ENCODE measurements around the gene RNASE1. TPM values are rescaled to one million over a fixed set of nuclear protein-coding genes. Genes with fewer than 3 reads are reported as not detected.

RNASE1 gene
- total RNA-seq, 4 donors from 2014 or later: 999 to 1,585 (median 1,253) TPM

- ATAC-seq (ENCODE audit: low FRiP score) (no peak), DNase-seq (ENCODE audit: low spot score) (no peak)
- TF ChIP-seq CTCF (IDR thresholded peaks at IDR 0.05): no peak
Measured at GRCh38 chr14:20790464-20791116, 12.1 kb downstream of the RNASE1 start.

- DNase-seq (ENCODE audit: low spot score) (no peak), ATAC-seq (ENCODE audit: low FRiP score) (no peak)
- no peak for TF ChIP-seq CTCF (IDR thresholded peaks at IDR 0.05)
Measured at GRCh38 chr14:20789230-20789813, 13.3 kb downstream of the RNASE1 start.

- no peak for TF ChIP-seq CTCF (IDR thresholded peaks at IDR 0.05)
- ATAC-seq (ENCODE audit: low FRiP score) (no peak), DNase-seq (ENCODE audit: low spot score) (no peak)
Measured at GRCh38 chr14:20787025-20787424, 15.6 kb downstream of the RNASE1 start.

GRCh38 chr14:20782280-20782890, 20.3 kb downstream of the RNASE1 start:
- no peak for TF ChIP-seq CTCF (IDR thresholded peaks at IDR 0.05)
- ATAC-seq (ENCODE audit: low FRiP score): no peak
- DNase-seq (ENCODE audit: low spot score): no peak

- ATAC-seq (ENCODE audit: low FRiP score) (no peak), DNase-seq (ENCODE audit: low spot score) (no peak)
- no peak for TF ChIP-seq CTCF (IDR thresholded peaks at IDR 0.05)
Measured at GRCh38 chr14:20781803-20782202, 20.8 kb downstream of the RNASE1 start.

- ATAC-seq (ENCODE audit: low FRiP score) (no peak), DNase-seq (ENCODE audit: low spot score) (no peak)
- TF ChIP-seq CTCF (IDR thresholded peaks at IDR 0.05): no peak
Measured at GRCh38 chr14:20775901-20776300, 26.7 kb downstream of the RNASE1 start.

GRCh38 chr14:20775043-20775442, 27.6 kb downstream of the RNASE1 start:
- TF ChIP-seq CTCF (IDR thresholded peaks at IDR 0.05): no peak
- ATAC-seq (ENCODE audit: low FRiP score) (no peak), DNase-seq (ENCODE audit: low spot score) (no peak)

Measured in omental fat pad (tissue), 4 donors.